ENCODE data around the gene FBXL7.

Gene FBXL7

GRCh38 chr5:15850939-15851341 lies 351.0 kb downstream of the FBXL7 start:
- TF ChIP-seq EGR1 (IDR thresholded peaks at IDR 0.05): no peak
- no peak for TF ChIP-seq NFIC (IDR thresholded peaks at IDR 0.05)
- TF ChIP-seq TAF1 (IDR thresholded peaks at IDR 0.05; ENCODE audit: low read depth): no peak
- TF ChIP-seq EP300 (IDR thresholded peaks at IDR 0.05; ENCODE audit: borderline replicate concordance): no peak
- no peak for TF ChIP-seq RAD21 (IDR thresholded peaks at IDR 0.05; ENCODE audit: low read depth)
- no peak for TF ChIP-seq MAX (IDR thresholded peaks at IDR 0.05)
- no peak for TF ChIP-seq CREB1 (IDR thresholded peaks at IDR 0.05; ENCODE audit: low read depth)
- no peak for TF ChIP-seq YY1 (IDR thresholded peaks at IDR 0.05; ENCODE audit: low read depth)
- TF ChIP-seq TEAD4 (IDR thresholded peaks at IDR 0.05): no peak
- no peak for TF ChIP-seq REST (IDR thresholded peaks at IDR 0.05; ENCODE audit: low read depth)
- no peak for TF ChIP-seq CEBPB (IDR thresholded peaks at IDR 0.05)
- no peak for TF ChIP-seq ZBTB7A (IDR thresholded peaks at IDR 0.05; ENCODE audit: low read depth)
- no peak for TF ChIP-seq TCF12 (IDR thresholded peaks at IDR 0.05; ENCODE audit: low read depth)
- TF ChIP-seq USF1 (IDR thresholded peaks at IDR 0.05): no peak
- no peak for TF ChIP-seq FOXM1 (IDR thresholded peaks at IDR 0.05; ENCODE audit: borderline replicate concordance, low read depth)

DNA sequence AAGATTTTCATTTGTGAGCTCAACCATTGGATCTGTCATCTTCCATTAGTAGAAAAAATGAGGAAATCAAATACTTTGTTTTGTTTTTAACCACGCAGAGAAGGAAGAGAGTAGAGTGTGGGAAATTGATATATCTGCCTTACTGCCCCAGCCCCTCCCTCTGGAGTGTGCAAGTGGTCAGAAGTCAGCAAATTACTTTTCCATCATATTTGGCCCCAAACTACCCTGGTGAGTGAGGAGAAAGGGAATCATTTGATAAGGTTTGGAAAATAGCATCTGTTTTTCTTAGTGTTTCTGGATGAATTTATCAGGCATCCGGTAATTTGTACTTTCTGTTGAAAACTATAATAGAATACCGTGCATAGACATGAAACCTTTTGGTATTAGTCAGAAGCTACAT lies 352.2 kb downstream of the FBXL7 start:
- no peak for TF ChIP-seq EGR1 (IDR thresholded peaks at IDR 0.05)

DNA sequence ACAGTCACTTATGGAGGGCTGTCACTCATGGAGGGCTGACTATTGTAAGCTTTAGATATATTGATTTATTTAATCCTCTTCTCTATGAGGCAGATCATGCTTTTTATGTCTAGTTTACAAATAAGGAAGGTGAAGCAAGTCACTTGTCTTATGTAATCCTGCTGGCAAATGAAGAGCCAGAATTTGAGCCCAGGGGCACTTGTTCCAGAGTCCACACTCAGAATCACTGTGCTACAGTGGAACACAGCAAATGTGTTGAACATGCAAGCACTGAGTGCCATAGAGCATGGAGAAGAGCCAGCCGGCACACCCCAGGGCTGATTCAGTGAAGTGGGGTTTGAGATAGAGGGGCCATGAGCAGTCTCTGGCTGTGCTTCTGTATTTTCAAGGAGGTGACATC lies 353.0 kb downstream of the FBXL7 start:
- TF ChIP-seq EP300 (IDR thresholded peaks at IDR 0.05; ENCODE audit: borderline replicate concordance): no peak
- no peak for TF ChIP-seq MAX (IDR thresholded peaks at IDR 0.05)
- no peak for TF ChIP-seq CREB1 (IDR thresholded peaks at IDR 0.05; ENCODE audit: low read depth)
- TF ChIP-seq YY1 (IDR thresholded peaks at IDR 0.05; ENCODE audit: low read depth): no peak
- no peak for TF ChIP-seq CEBPB (IDR thresholded peaks at IDR 0.05)
- no peak for TF ChIP-seq REST (IDR thresholded peaks at IDR 0.05; ENCODE audit: low read depth)
- TF ChIP-seq NFIC (IDR thresholded peaks at IDR 0.05): no peak
- no peak for TF ChIP-seq TEAD4 (IDR thresholded peaks at IDR 0.05)
- TF ChIP-seq USF1 (IDR thresholded peaks at IDR 0.05): no peak
- no peak for TF ChIP-seq RAD21 (IDR thresholded peaks at IDR 0.05; ENCODE audit: low read depth)
- TF ChIP-seq TCF12 (IDR thresholded peaks at IDR 0.05; ENCODE audit: low read depth): no peak
- TF ChIP-seq ZBTB7A (IDR thresholded peaks at IDR 0.05; ENCODE audit: low read depth): no peak
- TF ChIP-seq EGR1 (IDR thresholded peaks at IDR 0.05): no peak
- TF ChIP-seq TAF1 (IDR thresholded peaks at IDR 0.05; ENCODE audit: low read depth): no peak
- no peak for TF ChIP-seq FOXM1 (IDR thresholded peaks at IDR 0.05; ENCODE audit: borderline replicate concordance, low read depth)

- TF ChIP-seq REST (IDR thresholded peaks at IDR 0.05; ENCODE audit: low read depth) (no peak), EP300 (IDR thresholded peaks at IDR 0.05; ENCODE audit: borderline replicate concordance) (no peak), EGR1 (IDR thresholded peaks at IDR 0.05) (no peak), TEAD4 (IDR thresholded peaks at IDR 0.05) (no peak), CEBPB (IDR thresholded peaks at IDR 0.05) (no peak), CREB1 (IDR thresholded peaks at IDR 0.05; ENCODE audit: low read depth) (no peak), RAD21 (IDR thresholded peaks at IDR 0.05; ENCODE audit: low read depth) (no peak), FOXM1 (IDR thresholded peaks at IDR 0.05; ENCODE audit: borderline replicate concordance, low read depth) (no peak), NFIC (IDR thresholded peaks at IDR 0.05) (no peak), TAF1 (IDR thresholded peaks at IDR 0.05; ENCODE audit: low read depth) (no peak), YY1 (IDR thresholded peaks at IDR 0.05; ENCODE audit: low read depth) (no peak), USF1 (IDR thresholded peaks at IDR 0.05) (no peak), MAX (IDR thresholded peaks at IDR 0.05) (no peak), TCF12 (IDR thresholded peaks at IDR 0.05; ENCODE audit: low read depth) (no peak)
Measured at GRCh38 chr5:15858326-15858725, 358.3 kb downstream of the FBXL7 start.

Measured in Ishikawa (cell line).